ENCODE measurements around the gene HUS1.
"Not testable (repeated sequence)": the region's sequence is repeated elsewhere in the genome, so short reads cannot be mapped to it uniquely, and the experiment has no call there.

The HUS1 gene

GRCh38 chr7:47979145-47979831 lies at the start of gene HUS1:
Gene HUS1 (minus strand): TSS chr7:47979615. CDS start chr7:47979519, 96 bp downstream.
- peak; percentile 80 for DNase-seq (ENCODE audit: low read depth)

DNA sequence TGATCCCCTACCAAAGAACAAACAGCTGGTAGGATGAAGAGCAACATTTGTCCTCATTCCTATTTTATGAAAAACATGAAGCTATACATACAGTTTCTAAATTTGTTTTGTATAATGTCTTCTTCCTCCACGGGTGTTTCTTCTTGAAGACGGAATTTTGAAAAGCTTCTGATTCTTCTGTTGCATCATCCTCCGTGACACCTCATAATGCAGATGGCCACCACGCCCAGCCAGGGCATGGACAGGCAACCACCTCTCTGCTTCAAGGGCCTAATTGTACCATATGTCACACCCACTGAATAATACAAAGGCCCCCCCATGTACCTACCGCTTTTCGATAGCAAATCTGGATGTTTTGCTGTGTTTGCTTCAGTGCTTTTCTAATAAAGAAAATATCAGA lies 49.5 kb upstream of the HUS1 start, which contains the start of gene SUN3:
TSS of gene SUN3 (minus strand) at position 170 of the 400 bp plus-strand sequence. CDS start at position 1, 169 bp downstream.
- DNase-seq (ENCODE audit: low read depth), result no peak

- no peak for DNase-seq (ENCODE audit: low read depth)
These were observed 46.2 kb upstream of the HUS1 start for GRCh38 chr7:48025624-48026023.

DNA sequence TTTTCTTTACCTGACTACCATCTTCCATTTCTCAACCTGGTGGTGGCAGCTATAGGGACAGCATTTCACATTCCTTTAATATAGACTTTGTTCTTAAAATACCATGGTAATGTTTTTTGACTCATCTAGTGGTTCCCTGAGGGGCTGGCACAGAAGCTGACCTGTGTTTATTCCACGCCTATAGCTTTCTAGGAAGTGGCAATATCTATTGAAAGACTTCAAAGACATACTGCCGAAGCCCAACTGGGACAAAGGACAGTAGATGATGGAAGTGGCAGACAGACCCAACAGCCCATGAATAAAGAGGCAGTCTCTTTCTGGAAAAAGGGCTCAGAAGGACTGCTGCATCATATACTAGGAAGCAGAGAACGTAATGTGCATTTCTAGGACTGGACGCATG lies 38.3 kb upstream of the HUS1 start:
- no peak for DNase-seq (ENCODE audit: low read depth)

GRCh38 chr7:48016641-48017040 lies 37.2 kb upstream of the HUS1 start:
- no peak for DNase-seq (ENCODE audit: low read depth)

- DNase-seq (ENCODE audit: low read depth), result no peak
These were observed 32.5 kb upstream of the HUS1 start for GRCh38 chr7:48011951-48012350.

GRCh38 chr7:48011323-48011722 lies 31.9 kb upstream of the HUS1 start:
- DNase-seq (ENCODE audit: low read depth), result no peak

DNA sequence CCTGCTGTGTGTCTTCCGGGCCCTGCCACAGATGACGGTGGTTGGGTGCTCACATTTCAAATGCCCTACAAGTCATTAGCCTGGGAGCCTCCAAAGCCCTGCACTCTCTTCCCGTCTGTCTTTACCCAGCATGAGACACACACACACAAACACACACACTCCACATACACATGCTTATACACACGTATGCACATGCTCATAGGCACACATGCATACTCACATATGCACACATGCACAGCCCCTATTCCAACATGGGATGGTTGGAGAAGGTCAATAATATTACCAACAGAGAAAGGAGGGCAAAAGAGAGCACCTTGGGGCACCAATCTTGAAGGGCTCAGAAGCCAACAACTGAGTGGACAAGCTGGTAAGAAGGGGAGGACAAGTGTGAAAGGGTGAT lies 30.5 kb upstream of the HUS1 start:
- no peak for DNase-seq (ENCODE audit: low read depth)

DNA sequence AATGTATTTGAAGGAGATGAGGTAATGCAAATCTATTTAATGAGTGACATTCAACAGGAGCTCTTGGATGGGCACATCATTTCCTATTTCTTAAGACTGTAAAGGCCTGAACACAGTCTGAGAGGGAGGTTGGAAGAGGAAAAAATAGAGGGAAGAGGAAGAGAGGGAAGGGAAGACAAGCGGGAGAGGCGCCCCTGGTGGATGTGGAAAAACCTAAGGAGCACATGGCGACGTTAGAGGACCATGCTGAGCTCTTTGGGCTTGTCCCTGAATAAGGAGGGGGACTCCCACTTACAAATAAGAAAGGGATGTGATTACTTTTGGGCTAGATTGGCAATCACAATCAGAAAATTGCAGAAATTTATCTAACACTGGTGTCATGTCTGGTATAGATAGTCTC lies 29.8 kb upstream of the HUS1 start:
- DNase-seq (ENCODE audit: low read depth), result no peak

GRCh38 chr7:48006866-48007265 lies 27.5 kb upstream of the HUS1 start:
- no peak for DNase-seq (ENCODE audit: low read depth)

GRCh38 chr7:48004638-48005037 lies 25.2 kb upstream of the HUS1 start:
- DNase-seq (ENCODE audit: low read depth), result no peak

DNA sequence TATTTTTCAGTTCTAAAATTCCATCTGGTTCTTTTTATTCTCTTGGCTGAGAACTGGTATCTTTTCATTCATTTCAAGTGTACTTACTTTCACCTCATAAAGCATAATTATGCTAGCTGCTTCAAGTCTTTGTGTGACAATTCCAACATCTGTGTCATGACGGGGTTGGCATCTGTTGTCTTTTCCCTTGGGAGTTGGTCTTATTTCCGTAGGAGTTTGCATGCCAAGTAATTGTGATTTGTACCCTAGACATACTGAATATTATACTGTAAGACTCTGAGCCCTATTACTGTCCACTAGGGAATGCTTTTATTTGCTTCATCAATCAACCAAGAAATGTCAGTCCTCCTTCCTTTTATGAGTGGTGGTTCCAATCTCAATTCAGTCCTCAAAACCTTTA lies 24.6 kb upstream of the HUS1 start:
- no peak for DNase-seq (ENCODE audit: low read depth)

GRCh38 chr7:48000164-48000563 lies 20.7 kb upstream of the HUS1 start:
- not testable (repeated sequence) for DNase-seq (ENCODE audit: low read depth)

DNA sequence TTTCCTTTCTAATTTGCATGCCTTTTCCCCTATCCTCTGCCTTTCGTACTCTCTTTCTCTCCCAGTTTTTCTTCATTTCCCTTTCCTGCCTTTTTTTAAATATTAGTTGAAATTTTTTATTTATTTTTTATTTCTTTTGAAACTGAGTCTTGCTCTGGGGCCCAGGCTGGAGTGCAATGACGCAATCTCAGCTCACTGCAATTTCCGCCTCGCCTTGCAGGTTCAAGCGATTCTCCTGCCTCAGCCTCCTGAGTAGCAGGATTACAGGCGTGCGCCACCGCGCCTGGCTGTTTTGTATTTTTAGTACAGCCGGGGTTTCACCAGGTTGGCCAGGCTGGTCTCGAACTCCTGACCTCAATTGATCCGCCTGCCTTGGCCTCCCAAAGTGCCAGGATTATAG lies 20.0 kb upstream of the HUS1 start:
- no peak for DNase-seq (ENCODE audit: low read depth)

DNA sequence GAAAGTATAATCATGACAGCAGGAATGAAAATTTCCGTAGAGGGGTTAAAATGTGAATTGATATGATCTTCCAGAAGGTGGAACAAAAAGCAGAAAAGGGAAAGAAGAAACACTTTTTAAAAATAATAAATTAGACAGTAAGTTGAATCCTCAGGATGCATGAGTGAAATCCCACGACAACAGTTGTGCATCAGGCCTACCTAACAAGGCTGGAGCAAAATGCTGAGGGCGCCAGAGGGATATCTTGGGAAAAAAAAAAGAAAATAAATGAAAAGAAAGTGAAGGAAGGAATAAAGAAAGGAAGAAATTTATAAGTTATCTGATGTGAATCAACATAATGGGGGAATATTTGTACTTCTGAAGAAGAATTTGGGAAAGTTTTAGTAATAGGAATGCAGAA lies 13.0 kb upstream of the HUS1 start:
- DNase-seq (ENCODE audit: low read depth), result no peak

- DNase-seq (ENCODE audit: low read depth), result peak; percentile 60
These were observed 12.4 kb upstream of the HUS1 start for GRCh38 chr7:47991741-47992311.

DNA sequence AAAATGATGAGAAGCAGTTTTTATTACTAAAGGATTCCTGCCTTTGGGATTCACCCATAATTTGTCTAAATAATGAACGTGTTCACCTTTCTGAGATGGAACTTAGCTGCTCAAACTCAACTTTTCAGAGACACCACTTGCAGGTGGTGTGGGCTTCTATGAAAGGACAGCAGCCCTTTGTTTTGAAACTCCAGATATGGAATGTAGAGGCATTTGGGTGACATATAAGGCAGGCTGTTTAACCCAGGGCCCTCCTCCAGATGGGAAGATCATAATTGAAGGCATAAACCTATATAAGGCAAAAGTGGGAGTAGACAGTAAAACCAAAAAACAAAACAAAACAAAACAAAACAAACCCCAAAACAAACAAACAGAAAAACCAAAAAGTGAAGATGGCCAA lies 11.9 kb upstream of the HUS1 start:
- no peak for DNase-seq (ENCODE audit: low read depth)

GRCh38 chr7:47990592-47990991 lies 11.2 kb upstream of the HUS1 start:
- DNase-seq (ENCODE audit: low read depth), result no peak

DNA sequence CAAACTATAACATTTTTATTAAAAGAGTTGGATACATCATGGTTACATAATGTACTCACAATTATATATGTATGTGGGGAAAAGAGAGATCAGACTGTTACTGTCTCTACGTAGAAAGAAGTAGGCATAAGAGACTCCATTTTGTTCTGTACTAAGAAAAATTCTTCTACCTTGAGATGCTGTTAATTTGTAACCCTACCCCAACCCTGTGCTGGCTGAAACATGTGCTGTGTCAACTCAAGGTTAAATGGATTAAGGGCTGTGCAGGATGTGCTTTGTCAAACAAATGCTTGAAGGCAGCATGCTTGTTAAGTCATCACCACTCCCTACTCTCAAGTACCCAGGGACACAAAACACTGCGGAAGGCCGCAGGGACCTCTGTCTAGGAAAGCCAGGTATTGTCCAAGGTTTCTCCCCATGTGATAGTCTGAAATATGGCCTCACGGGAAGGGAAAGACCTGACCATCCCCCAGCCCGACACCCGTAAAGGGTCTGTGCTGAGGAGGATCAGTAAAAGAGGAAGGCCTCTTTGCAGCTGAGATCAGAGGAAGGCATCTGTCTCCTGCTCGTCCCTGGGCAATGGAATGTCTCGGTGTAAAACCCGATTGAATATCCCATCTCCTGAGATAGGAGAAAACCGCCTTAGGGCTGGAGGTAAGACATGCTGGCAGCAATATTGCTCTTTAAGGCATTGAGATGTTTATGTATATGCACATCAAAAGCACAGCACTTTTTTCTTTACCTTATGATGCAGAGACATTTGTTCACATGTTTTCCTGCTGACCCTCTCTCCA lies 10.4 kb upstream of the HUS1 start:
- DNase-seq (ENCODE audit: low read depth), result not testable (repeated sequence)

GRCh38 chr7:47988496-47989386 lies 9.3 kb upstream of the HUS1 start:
- no peak for DNase-seq (ENCODE audit: low read depth)

- no peak for DNase-seq (ENCODE audit: low read depth)
These were observed 3.2 kb upstream of the HUS1 start for GRCh38 chr7:47982610-47983009.

- not testable (repeated sequence) for DNase-seq (ENCODE audit: low read depth)
These were observed 1.2 kb upstream of the HUS1 start for GRCh38 chr7:47980648-47981047.

Measured in fibroblast of the conjunctiva (primary cell).